Adrenal gland (tissue), 12 donors: Measurements from ENCODE around the gene CELF5. TPM values are rescaled to one million over a fixed set of nuclear protein-coding genes. Genes with fewer than 3 reads are reported as not detected.

Experiments
- DNase-seq, 7 donors: peaks; one replicate each; pipeline ENCODE4 v3.0.0-alpha.2; 2019 to 2020
- H3K27ac ChIP-seq, 5 donors: fragments of 200-600 bp; sonication (generic) in 4 of 5; 1 replicate in 3 of 5; 2 replicates in 2 of 5; pipeline versions ENCODE4 v1.5.1 to v1.8.0; 2016 to 2020; ENCODE audit warnings: mild to moderate bottlenecking in 1 of 5
- H3K27me3 ChIP-seq: fragments of 200-600 bp; 2 replicates; pipeline ENCODE4 v1.8.0; 2021
- H3K36me3 ChIP-seq, 2 donors: fragments of 200-600 bp; replicated peaks in 1 of 2; 1 replicate in 1 of 2; 2 replicates in 1 of 2; pipeline versions ENCODE4 v1.5.1 to v1.8.0; 2018 to 2022
- H3K4me1 ChIP-seq, 2 donors: fragments of 200-600 bp; replicated peaks in 1 of 2; 1 replicate in 1 of 2; 2 replicates in 1 of 2; pipeline versions ENCODE4 v1.5.1 to v1.8.0; 2018 to 2021
- H3K4me3 ChIP-seq, 4 donors: fragments of 200-600 bp; sonication (generic) in 3 of 4; one replicate each; pipeline ENCODE4 v1.5.1; 2016 to 2018
- H3K9me3 ChIP-seq, 3 donors: fragments of 200-600 bp; sonication (generic) in 1 of 3; replicated peaks in 1 of 3; 1 replicate in 2 of 3; 2 replicates in 1 of 3; pipeline versions ENCODE4 v1.5.1 to v1.8.0; 2016 to 2021
- POLR2A ChIP-seq, 2 donors: fragments of 450-650 bp; IDR thresholded peaks; one replicate each; pipeline ENCODE4 v1.6.1; 2017; ENCODE audit warnings: antibody characterized with exemption in 2 of 2, mild to moderate bottlenecking in 2 of 2, moderate library complexity in 1 of 2
- WGBS, 4 donors: extraction: QIAGEN DNeasy Blood & Tissue Kit in 2 of 4; methylation state at CpG; one replicate each; pipeline versions ENCODE4 v1.1.5 to v1.1.7; 2013 to 2017; 5-methylcytosine and 5-hydroxymethylcytosine counted together
- intact Hi-C, 2 donors: fragments of 100-400 bp; cut with DNase I; formaldehyde crosslinking; loops; one replicate each; pipeline versions ENCODE4 v1.14.1 to v1.15.0; 2022 to 2023
- polyA plus RNA-seq, 3 donors: library from polyadenylated mRNA; stranded (reverse); fragments of 200-250 nt in 2 of 3; fragments of 350-450 nt in 1 of 3; fragmentation: Illumina TruSeq in 1 of 3; extraction: RNeasy Lipid Tissue Mini Kit (QIAGEN cat#74804) in 1 of 3; gene quantifications; one replicate each; pipeline ENCODE4 v1.2.3, GENCODE V29; 2013 to 2014
- total RNA-seq, 9 donors: library from RNA; depleted of rRNA in 4 of 9; stranded (reverse); fragments of >200 nt in 4 of 9; fragments of 120-200 nt in 1 of 9; fragmentation: NEBNext Ultra II Directional in 1 of 9; extraction: Animal tissue kit (Norgen Biotek cat#: 25700) in 1 of 9; gene quantifications; one replicate each; pipeline versions ENCODE4 v1.1.0 to v1.2.4, GENCODE V29; 2013 to 2023
- TF ChIP-seq, protein P1 (sequence below), 6 experiments: fragments of 450-650 bp in 4 of 6; fragments of 200-600 bp in 2 of 6; sonication (generic) in 1 of 6; IDR thresholded peaks; 1 replicate in 5 of 6; 2 replicates in 1 of 6; pipeline versions ENCODE4 v1.5.1 to v1.8.0; 2016 to 2021; ENCODE audit warnings: antibody characterized with exemption in 6 of 6, mild to moderate bottlenecking in 2 of 6, moderate library complexity in 1 of 6
- donor health status: healthy with polysubstance abuse.
- donor health status: Bipolar disorder and iron deficiency.
- donor health status: DM: yes; HTN: yes; CAD: no.
- donor health status: DM: no; HTN: no; CAD: no.
- donor health status: DM: no; HTN: no; CAD: no.
- donor health status: DM: yes; HTN: yes; CAD: no.

The CELF5 gene
- total and polyA plus RNA-seq, 12 donors: 0.08 to 1.6 (median 0.58) TPM; not detected in 4

DNA sequence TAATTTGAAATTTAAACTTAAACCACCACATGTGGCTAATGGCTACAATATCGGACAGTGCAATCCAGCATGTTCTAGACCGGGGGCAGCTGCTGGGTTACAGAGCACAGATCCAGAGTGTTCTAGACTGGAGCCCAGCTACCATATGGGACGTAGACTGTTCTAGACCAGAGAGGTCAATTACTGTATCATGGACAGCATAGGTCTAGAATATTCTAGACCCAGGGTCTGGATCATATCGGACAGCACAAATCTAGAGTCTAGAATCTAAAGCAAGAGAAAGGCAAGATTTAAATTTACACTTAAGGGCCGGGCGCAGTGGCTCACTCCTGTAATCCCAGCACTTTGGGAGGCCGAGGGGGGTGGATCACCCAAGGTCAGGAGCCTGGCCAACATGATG is 37.9 kb downstream of the CELF5 start:
- 76 to 91% (median 81%) methylated on average over 6 to 7 of the region's 7 CpGs for WGBS, 4 donors
- Histone ChIP-seq H3K4me1 (no peaks in the 10 kb centered on the region), H3K4me3 (no peak overlapping the region), H3K36me3 (no peaks in the 10 kb centered on the region), H3K27me3 (no peaks in the 10 kb centered on the region), H3K27ac (no peak overlapping the region), H3K9me3 (no peaks in the 10 kb centered on the region)
- TF ChIP-seq, protein P1, sequence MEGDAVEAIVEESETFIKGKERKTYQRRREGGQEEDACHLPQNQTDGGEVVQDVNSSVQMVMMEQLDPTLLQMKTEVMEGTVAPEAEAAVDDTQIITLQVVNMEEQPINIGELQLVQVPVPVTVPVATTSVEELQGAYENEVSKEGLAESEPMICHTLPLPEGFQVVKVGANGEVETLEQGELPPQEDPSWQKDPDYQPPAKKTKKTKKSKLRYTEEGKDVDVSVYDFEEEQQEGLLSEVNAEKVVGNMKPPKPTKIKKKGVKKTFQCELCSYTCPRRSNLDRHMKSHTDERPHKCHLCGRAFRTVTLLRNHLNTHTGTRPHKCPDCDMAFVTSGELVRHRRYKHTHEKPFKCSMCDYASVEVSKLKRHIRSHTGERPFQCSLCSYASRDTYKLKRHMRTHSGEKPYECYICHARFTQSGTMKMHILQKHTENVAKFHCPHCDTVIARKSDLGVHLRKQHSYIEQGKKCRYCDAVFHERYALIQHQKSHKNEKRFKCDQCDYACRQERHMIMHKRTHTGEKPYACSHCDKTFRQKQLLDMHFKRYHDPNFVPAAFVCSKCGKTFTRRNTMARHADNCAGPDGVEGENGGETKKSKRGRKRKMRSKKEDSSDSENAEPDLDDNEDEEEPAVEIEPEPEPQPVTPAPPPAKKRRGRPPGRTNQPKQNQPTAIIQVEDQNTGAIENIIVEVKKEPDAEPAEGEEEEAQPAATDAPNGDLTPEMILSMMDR (IDR thresholded peaks at IDR 0.05): no peak
- no peak for TF ChIP-seq POLR2A (IDR thresholded peaks at IDR 0.05)
- intact Hi-C loops: no loop called here
- DNase-seq: no peak

- Histone ChIP-seq H3K9me3 (no peaks in the 10 kb centered on the region), H3K4me1 (no peaks in the 10 kb centered on the region), H3K27ac (no peak overlapping the region), H3K36me3 (no peaks in the 10 kb centered on the region), H3K27me3 (peaks cover 1% of the 10 kb centered on the region), H3K4me3 (no peak overlapping the region)
- intact Hi-C loops: no loop called here
- WGBS, 4 donors: 79 to 87% (median 84%) methylated on average over 9 of the region's 9 CpGs
- DNase-seq: no peak
- no peak for TF ChIP-seq POLR2A (IDR thresholded peaks at IDR 0.05)
- TF ChIP-seq, protein P1 (IDR thresholded peaks at IDR 0.05): no peak
These were observed 39.4 kb downstream of the CELF5 start for GRCh38 chr19:3263866-3264265.

DNA sequence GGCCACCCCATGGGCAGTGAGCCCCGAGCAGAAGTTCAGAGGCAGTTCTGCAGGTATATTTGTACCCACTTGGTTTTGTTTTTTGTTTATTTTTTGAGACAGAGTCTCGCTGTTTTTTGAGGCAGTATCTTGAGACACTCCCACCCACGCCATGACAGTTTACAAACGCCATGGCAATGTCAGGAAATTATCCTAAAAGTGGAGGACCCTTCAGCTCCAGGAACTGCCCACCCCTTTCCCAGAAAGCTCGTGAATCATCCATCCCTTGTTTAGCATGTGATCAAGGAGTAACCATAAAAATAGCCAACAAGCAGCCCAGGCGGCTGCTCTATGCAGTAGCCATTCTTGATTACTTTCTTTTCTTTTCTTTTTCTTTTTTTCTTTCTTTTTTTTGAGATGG is 41.0 kb downstream of the CELF5 start:
- H3K36me3 ChIP-seq: no peaks in the 10 kb centered on the region
- 75 to 82% (median 78%) methylated on average over 6 of the region's 6 CpGs for WGBS, 4 donors
- no peak for DNase-seq
- intact Hi-C loops: no loop called here
- no peak overlapping the region for H3K4me3 ChIP-seq
- TF ChIP-seq POLR2A (IDR thresholded peaks at IDR 0.05): no peak
- TF ChIP-seq, protein P1 (IDR thresholded peaks at IDR 0.05): no peak
- H3K27me3 ChIP-seq: peaks cover 9% of the 10 kb centered on the region
- no peaks in the 10 kb centered on the region for H3K4me1 ChIP-seq
- H3K9me3 ChIP-seq: no peaks in the 10 kb centered on the region
- no peak overlapping the region for H3K27ac ChIP-seq

GRCh38 chr19:3266092-3266693 is 41.7 kb downstream of the CELF5 start:
- peaks cover 15% of the 10 kb centered on the region for H3K27me3 ChIP-seq
- no peak overlapping the region for H3K4me3 ChIP-seq
- H3K9me3 ChIP-seq: no peaks in the 10 kb centered on the region
- intact Hi-C loops: no loop called here
- DNase-seq: no peak
- no peaks in the 10 kb centered on the region for H3K36me3 ChIP-seq
- 77 to 80% (median 78%) methylated on average over 19 of the region's 19 CpGs for WGBS, 4 donors
- H3K4me1 ChIP-seq: no peaks in the 10 kb centered on the region
- H3K27ac ChIP-seq: no peak overlapping the region
- no peak for TF ChIP-seq POLR2A (IDR thresholded peaks at IDR 0.05)
- TF ChIP-seq, protein P1 (IDR thresholded peaks at IDR 0.05): no peak
